RWPE2 (cell line): ENCODE measurements around the gene PTEN.
"Not testable (repeated sequence)": the region's sequence is repeated elsewhere in the genome, so short reads cannot be mapped to it uniquely, and the experiment has no call there.

ENCODE experiments used
- ATAC-seq: fragments of 200-7000 bp; cut with Tn5 transposase; 3 replicates; pipeline ENCODE4 v1.9.1; 2021; ENCODE audit warnings: low read depth
- DNase-seq: peaks from one replicate; pipeline ENCODE4 v3.0.0-alpha.2; 2020; ENCODE audit warnings: low spot score
- H3K27ac ChIP-seq: fragments of 450-650 bp; 2 replicates; pipeline ENCODE4 v1.5.1; 2017; ENCODE audit warnings: mild to moderate bottlenecking; ENCODE audit not compliant: poor library complexity, severe bottlenecking
- H3K27me3 ChIP-seq: fragments of 250-450 bp; sonication (Bioruptor Pico); 2 replicates; pipeline ENCODE4 v1.5.1; 2021; ENCODE audit warnings: mild to moderate bottlenecking, moderate library complexity; ENCODE audit not compliant: insufficient read depth, poor library complexity, severe bottlenecking
- H3K36me3 ChIP-seq: fragments of 250-450 bp; sonication (Bioruptor Pico); 2 replicates; pipeline ENCODE4 v1.5.1; 2020; ENCODE audit warnings: low read depth, mild to moderate bottlenecking, moderate library complexity
- H3K4me1 ChIP-seq: fragments of 250-450 bp; sonication (Bioruptor Pico); 2 replicates; pipeline ENCODE4 v1.5.1; 2021; ENCODE audit warnings: mild to moderate bottlenecking, moderate library complexity; ENCODE audit not compliant: insufficient read depth, poor library complexity, severe bottlenecking
- H3K4me3 ChIP-seq: fragments of 250-450 bp; sonication (Bioruptor Pico); 2 replicates; pipeline ENCODE4 v1.5.1; 2021; ENCODE audit warnings: mild to moderate bottlenecking, moderate library complexity; ENCODE audit not compliant: severe bottlenecking
- H3K9me3 ChIP-seq: fragments of 250-450 bp; sonication (Bioruptor Pico); 2 replicates; pipeline ENCODE4 v1.5.1; 2021; ENCODE audit warnings: mild to moderate bottlenecking, moderate library complexity; ENCODE audit not compliant: severe bottlenecking
- TF ChIP-seq, protein P1 (sequence below): fragments of 450-650 bp; IDR thresholded peaks from one replicate; pipeline ENCODE4 v1.5.1; 2017; ENCODE audit warnings: mild to moderate bottlenecking, moderate library complexity; ENCODE audit not compliant: poor library complexity, severe bottlenecking

The PTEN gene

DNA sequence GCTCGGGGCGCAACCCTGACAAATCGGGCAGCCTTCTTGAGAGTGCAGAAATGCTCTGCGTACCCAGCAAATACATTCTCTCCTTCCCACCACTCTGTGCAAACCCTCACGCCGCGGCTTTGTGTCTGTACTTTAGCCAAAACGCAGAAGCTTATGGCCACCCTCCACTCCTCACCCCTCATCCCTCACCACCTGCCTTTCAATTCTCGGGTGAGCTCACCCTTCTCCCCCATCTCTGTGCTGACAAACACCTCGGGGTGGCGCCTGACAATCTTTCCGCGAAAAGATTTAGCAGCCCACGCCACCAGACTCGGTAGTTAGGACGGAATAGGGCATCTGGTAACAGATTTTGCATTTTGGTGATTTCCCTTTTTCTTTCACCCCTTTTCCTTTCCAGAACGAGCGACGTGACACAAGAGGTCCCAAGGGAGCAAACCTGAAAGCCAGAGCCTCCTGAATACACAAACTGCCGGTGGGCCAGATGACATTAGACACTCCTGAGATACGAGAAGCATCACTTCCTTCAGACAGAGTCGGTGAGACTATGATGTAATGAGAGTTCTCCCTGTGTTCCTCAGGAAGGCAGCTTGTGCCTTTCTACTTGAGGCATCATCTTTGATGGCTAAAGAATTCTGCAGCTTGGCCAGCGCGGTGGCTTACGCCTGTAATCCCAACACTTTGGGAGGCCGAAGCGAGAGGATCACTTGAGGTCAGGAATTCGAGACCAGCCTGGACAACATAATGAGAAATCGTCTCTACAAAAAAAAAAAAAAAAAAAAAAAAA, 44.7 kb upstream of the PTEN start:
- Histone ChIP-seq H3K4me3 (peak overlapping the region; percentile 88), H3K36me3 (peaks cover 14% of the 10 kb centered on the region), H3K27ac (peak overlapping the region; percentile 78), H3K9me3 (no peaks in the 10 kb centered on the region), H3K4me1 (peaks cover 10% of the 10 kb centered on the region), H3K27me3 (no peaks in the 10 kb centered on the region)
- ATAC-seq (peak; percentile 52), DNase-seq (no peak)
- TF ChIP-seq, protein P1, sequence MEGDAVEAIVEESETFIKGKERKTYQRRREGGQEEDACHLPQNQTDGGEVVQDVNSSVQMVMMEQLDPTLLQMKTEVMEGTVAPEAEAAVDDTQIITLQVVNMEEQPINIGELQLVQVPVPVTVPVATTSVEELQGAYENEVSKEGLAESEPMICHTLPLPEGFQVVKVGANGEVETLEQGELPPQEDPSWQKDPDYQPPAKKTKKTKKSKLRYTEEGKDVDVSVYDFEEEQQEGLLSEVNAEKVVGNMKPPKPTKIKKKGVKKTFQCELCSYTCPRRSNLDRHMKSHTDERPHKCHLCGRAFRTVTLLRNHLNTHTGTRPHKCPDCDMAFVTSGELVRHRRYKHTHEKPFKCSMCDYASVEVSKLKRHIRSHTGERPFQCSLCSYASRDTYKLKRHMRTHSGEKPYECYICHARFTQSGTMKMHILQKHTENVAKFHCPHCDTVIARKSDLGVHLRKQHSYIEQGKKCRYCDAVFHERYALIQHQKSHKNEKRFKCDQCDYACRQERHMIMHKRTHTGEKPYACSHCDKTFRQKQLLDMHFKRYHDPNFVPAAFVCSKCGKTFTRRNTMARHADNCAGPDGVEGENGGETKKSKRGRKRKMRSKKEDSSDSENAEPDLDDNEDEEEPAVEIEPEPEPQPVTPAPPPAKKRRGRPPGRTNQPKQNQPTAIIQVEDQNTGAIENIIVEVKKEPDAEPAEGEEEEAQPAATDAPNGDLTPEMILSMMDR = peak; percentile 24

- H3K27me3 ChIP-seq = no peaks in the 10 kb centered on the region
- DNase-seq (no peak), ATAC-seq (no peak)
- TF ChIP-seq, protein P1 = no peak
- peaks cover 8% of the 10 kb centered on the region for H3K36me3 ChIP-seq
- peaks cover 10% of the 10 kb centered on the region for H3K4me1 ChIP-seq
- H3K27ac ChIP-seq = no peak overlapping the region
- H3K4me3 ChIP-seq = no peak overlapping the region
- no peaks in the 10 kb centered on the region for H3K9me3 ChIP-seq
Measured at GRCh38 chr10:87819289-87819585, 44.2 kb upstream of the PTEN start.

DNA sequence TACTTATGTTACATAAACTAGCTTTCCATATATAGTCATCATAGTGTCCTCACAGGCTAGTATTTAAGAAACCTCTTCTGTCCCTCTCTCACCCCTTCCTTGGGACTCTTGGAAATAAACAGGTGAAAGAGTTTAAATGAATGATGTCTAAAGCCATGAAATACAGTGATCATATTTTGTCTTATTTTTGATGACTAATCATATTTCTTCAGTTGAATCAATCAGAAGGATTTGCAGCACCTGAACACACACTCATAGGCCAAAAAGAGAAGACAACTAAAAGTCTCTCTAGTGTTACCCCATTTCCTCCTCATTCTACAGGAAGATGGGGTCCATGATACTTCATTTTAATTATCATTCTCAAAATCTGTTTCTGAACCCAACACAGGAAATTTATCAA, 36.8 kb upstream of the PTEN start:
- TF ChIP-seq, protein P1 = no peak
- DNase-seq (no peak), ATAC-seq (no peak)
- Histone ChIP-seq H3K4me3 (no peak overlapping the region), H3K9me3 (no peaks in the 10 kb centered on the region), H3K4me1 (no peaks in the 10 kb centered on the region), H3K27me3 (no peaks in the 10 kb centered on the region), H3K27ac (no peak overlapping the region), H3K36me3 (no peaks in the 10 kb centered on the region)

DNA sequence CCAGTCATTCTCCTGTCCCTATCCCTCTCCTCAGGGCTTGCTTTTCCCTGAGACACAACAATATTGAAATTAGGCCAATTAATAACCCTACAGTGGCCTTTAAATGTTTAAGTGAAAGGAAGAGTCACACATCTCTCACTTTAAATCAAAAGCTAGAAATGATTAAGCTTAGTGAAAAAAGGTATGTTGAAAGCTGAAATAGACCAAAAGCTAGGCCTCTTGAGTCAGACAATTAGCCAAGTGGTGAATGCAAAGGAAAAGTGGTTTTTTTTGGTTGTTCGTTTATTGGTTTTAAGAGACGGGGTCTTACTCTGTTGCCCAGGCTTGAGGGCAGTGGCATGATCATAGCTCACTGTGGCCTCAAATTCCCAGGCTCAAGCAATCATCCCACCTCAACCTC, 35.7 kb upstream of the PTEN start:
- DNase-seq (no peak), ATAC-seq (no peak)
- Histone ChIP-seq H3K36me3 (no peaks in the 10 kb centered on the region), H3K27ac (no peak overlapping the region), H3K9me3 (no peaks in the 10 kb centered on the region), H3K27me3 (no peaks in the 10 kb centered on the region), H3K4me3 (no peak overlapping the region), H3K4me1 (no peaks in the 10 kb centered on the region)
- TF ChIP-seq, protein P1 = no peak

GRCh38 chr10:87829051-87829450, 34.4 kb upstream of the PTEN start:
- H3K27ac ChIP-seq, H3K4me1 ChIP-seq, H3K36me3 ChIP-seq, H3K9me3 ChIP-seq, H3K4me3 ChIP-seq, DNase-seq, ATAC-seq, H3K27me3 ChIP-seq: not testable (repeated sequence)
